ENCODE data around the gene AFAP1L1.

DNA sequence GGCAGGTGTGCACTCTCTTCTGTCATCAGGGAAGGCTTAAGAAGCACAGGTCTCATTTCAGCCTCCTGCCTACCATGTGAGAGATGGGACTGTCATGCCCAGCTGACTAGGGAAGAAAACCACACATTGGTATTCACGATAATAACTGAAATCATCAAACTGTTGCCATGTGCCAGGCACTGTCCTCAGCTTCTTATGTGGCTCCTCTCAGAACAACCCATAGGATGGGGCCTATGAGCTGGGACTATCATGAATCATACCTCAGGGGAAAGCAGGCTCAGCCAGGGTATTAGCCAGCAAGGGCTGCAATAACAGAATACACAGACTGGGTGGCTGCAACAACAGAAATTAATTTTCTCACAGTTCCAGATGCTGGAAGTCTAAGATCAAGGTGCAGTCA lies 3.3 kb downstream of the AFAP1L1 start:
- TF ChIP-seq EZH2 (optimal IDR thresholded peaks at IDR 0.05; ENCODE audit: low read depth, low read length) (no peak), CTCF (IDR thresholded peaks at IDR 0.05; ENCODE audit: low read length) (no peak), EZH2phosphoT487 (IDR thresholded peaks at IDR 0.05; ENCODE audit: low read length) (no peak)
